DMS 273 treated with DMSO at 0.1 percent for 48 hours (cell line): ENCODE measurements around the gene ZFP3.
"Not testable (repeated sequence)": the region's sequence is repeated elsewhere in the genome, so short reads cannot be mapped to it uniquely, and the experiment has no call there.

Experiments
- DNase-seq: peaks from one replicate; lab custom pipeline; 2025; lab: John Stamatoyannopoulos, UW

The ZFP3 gene

DNA sequence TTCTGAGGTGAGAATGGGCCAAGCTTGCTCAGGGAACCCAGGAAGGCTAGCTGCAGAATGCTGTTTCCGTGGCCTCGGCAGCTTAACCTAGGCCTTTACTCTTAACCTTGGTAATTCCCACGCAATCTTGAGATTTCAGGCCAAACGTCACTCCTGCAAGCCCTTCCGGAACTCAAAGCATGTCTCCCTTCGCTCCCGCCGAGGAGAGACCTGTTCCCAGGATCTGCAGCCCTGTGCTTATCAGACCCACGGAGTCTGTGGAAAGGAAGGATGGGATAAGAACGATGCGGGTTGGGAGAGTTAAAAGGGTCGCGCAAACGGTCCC lies 524 bp upstream of the ZFP3 start:
- no peak for DNase-seq

DNA sequence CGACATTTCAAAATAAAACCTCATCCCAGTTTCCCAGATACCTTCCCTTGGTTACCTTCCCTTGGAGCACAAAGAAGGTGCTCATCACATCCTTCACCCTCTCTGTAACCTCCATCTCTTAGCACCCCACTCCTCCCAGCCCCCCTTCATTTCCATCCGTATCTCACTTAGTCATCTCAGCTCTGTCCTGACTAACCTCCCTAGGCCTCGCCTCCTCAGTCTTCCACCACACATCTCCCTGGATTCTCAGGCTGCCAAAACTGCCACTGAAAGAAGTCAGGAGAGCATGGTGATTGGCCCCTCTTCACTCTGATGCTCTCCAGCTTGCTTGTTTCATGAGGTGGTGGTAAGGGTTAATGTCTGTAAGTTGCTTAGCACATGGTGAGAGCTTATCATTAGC lies 2.3 kb downstream of the ZFP3 start:
- DNase-seq = no peak

DNA sequence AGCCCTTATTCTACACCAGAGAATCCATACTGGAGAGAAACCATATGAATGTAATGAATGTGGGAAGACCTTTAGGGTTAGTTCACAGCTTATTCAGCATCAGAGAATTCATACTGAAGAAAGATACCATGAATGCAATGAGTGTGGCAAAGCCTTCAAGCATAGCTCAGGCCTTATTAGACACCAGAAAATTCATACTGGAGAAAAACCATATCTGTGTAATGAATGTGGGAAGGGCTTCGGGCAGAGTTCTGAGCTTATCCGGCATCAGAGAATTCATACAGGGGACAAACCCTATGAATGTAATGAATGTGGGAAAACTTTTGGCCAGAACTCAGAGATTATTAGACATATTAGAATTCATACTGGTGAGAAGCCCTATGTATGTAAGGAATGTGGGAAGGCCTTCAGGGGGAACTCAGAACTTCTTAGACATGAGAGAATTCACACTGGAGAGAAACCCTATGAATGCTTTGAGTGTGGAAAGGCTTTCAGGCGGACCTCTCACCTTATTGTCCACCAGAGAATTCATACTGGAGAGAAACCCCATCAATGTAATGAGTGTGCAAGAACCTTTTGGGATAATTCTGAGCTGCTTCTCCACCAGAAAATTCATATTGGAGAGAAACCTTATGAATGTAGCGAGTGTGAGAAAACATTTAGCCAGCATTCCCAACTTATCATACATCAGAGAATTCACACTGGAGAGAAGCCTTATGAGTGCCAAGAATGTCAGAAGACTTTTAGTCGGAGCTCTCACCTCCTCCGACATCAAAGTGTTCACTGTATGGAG lies 14.1 kb downstream of the ZFP3 start:
- DNase-seq = no peak

DNA sequence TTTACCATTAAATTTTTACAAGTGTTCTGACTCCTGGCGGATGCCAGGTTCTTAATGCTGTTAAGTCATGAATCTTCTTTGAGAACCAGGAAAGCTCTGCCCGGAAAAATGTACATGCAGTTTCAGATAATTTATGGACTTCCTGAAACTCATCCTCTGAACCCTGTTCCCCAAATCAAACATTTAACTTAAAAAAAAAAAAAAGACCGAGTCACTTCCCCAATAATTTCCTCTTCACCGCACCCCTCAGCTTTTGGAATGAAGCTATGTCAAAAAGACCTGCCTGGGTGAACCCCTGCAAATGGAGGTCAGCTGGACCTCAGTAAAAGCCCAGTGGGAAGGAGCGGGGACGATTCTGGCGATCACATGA lies 18.4 kb downstream of the ZFP3 start:
- DNase-seq = no peak

DNA sequence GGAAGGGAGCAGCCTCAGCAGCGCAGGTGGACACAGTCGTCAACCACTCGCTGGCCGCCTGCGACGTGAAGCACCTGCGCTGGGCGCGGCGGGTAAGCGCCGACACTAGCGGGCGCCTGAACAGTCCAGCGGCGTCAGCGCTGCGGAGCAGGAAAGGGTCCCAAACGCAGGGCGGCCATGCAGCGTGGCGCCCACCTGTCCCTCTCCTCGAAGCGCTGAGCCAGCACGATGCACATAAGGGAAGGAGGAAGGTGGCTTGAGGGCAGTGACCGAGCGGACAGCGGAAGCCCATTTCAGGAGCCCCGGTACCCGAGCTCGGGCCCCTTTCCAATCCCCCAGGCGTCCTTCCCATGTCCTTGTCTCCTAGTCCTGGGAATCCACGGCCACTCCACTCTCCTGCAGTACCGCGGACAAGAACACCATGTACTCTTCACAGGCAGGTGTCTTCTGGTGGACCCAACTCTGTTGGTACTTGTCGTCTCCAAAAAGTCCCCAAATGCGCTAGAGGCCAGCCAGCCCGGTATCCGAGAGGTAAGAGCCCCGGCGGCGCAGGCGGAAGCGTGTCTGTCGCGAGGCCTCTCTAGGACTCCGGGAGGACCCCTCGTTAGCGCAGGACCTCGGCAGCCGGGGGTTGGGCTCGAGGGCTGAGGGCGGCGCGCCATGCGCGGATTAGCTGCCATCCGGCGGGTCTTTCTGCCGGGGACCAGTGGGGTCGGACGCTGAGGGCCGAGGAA lies 19.0 kb downstream of the ZFP3 start:
- DNase-seq = peak; percentile 18

DNA sequence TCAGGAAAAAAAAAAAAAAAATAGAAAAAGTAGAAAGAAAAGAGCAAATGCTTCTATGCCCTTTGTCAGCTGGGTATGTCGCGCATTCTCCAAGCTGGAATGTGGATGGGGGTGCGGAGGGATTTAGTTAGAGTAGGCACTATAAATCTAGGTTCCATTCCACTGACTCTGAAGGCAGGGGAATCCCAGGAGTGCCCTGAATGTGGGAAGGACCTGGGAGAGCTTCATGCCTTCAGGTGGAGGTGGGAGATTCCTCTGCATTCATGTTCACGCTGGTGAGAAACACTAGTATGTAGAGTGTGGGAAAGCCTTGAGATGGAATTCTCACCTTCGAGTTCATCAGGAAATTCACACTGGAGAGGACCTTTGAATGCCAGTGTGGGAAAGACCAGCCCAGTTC lies 21.0 kb downstream of the ZFP3 start:
- DNase-seq = no peak

DNA sequence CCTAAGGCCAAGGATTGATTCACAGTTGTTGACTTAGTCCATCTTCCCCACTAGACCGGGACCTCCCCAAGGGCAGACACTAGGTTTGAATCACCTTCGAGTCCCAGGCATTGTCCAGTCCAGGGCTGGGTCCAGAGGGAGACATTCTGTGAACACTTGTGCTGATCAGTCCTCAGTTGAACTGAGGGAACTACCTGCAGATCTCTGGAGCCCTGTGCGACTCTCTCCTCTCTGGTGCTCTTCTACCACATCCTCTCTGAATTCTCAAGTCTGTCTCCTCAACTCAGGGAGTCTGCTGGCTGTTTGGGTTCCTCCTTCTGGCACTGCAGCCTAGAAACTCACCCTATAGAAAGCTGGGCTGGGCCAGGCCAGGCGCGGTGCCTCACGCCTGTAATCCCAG lies 22.6 kb downstream of the ZFP3 start:
- no peak for DNase-seq

DNA sequence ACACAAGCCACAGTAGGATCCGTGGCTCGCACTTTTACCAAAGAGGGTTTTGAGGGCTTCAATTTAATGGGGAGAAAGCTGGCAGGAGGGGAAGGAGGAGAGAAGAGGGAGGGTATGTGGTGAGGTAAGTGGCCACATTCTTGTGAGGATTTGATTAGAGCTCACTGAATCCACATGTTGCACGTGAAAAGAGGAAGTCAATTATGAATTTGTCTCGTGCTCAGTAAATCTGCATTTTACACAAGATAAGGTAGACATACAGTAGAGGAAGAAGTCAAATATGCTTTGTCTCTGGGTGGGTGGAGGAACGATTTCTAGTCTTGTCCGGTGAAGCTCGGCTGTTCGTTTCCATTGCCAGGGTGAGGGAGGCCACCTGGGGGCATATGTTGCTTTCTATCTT lies 32.5 kb downstream of the ZFP3 start:
- DNase-seq = no peak

DNA sequence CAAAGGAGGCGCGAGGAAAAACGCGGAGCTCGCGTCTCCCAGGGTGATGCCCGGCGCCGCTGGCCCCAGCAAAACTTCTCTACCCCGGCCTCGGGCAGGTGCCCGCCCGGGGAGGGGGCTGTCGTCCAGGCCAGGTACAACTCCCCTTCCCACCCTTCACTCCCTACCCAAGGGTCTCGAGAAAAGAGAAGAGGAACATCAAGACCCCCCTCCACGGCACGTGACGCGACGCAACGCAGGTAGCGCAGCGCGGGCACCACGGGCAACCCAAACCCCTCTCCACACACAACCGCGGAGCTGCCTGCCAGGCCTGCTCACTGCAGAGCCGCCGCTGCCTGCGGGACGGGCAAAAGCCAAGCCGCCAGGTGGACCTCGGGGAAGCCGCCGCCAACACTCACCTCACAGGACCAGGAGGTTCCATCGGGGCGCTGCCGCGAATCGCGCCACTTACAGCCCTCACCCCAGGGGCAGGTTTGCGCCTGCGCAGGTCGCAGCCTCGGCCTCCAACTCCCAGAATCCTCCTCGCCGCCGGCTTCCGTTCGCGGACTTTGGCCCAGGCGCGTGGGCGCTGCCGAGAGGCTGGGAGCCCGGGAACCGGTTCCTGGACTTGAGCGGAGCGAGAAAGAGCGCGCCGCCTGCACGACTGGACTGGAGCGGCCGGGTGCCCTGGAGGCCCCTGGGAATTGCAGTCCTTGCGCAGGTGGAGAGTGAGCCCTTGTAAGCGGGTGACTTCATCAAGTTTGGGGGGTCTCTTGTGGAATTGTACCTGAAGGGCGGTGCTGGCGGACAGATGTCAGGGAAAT lies 33.3 kb downstream of the ZFP3 start, which contains the start of gene ZNF232:
Gene ZNF232, minus strand, starts transcription at position 477 of the 803 bp plus-strand sequence. Its CDS starts 56 bp downstream, at position 421.
- DNase-seq = peak; percentile 68

DNA sequence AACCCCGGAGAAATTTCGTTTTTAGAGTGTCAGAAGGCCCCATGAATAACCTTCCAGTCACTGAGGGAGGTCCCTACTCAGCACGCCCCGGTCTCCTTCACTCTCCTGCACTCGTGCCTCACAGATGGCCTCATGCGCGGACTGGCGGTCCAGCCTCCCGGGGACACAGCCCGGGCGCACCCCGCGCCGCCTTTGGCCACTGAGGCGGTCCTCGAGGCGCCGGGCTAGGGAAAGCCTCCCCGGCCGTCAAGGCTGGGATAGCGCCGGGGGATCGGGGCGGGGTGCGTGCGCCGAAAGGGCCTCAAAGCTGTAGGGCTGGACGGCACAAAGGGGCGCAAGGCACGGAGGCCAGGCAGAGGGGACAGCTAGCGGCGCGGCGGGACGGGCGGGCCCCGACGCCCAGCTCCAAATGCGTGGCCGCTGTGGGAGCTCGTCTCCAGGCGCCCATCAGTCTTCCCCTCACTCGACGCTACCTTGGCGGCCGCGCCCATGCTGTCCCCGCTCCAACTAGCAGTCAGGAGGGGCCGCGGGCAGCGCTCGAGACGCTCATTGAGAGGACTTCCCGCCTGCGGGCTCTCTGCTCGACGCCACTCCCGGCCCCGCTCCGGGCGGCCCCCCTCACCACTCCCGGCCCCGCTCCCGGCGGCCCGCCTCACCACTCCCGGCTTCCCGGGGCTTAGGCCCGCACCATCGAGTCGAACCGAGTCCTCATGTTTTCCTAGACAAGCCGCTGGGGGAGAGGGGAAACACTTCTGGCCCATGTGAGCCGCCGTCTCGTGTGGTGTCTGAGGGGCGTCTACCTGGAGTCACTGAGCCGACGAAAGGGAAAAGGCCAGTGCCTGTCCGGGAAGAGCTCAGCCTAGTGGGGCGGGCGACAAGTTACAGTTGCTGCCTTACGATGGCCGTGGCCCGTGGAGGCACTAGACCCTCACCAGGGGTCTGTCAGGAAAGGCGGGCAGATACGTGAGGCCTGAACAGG lies 37.7 kb downstream of the ZFP3 start, which contains the start of gene USP6:
Gene USP6, plus strand, starts transcription at position 360 of the 979 bp plus-strand sequence. CDS start 14,336 bp downstream, outside the sequence.
- DNase-seq = no peak

DNA sequence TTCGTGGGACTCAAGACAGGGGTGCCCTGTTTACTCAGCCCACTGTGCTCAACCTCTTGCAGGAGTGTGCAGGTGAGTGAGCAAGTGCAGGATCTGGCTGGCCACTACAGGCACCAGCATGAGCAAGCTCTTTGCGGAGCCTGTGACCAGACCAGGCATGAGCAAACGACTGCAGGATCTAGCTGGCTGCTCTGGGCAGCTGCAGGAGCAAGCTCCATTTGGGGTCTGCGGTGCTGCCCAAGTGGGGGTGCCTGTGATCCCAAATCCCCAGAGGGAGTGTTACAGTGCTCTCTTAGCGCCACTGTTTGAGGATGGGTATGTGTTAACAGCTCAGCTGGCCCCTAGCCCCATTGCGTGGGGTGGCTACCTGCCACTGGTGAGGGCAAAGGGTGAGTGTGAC lies 40.0 kb downstream of the ZFP3 start:
- DNase-seq = no peak

DNA sequence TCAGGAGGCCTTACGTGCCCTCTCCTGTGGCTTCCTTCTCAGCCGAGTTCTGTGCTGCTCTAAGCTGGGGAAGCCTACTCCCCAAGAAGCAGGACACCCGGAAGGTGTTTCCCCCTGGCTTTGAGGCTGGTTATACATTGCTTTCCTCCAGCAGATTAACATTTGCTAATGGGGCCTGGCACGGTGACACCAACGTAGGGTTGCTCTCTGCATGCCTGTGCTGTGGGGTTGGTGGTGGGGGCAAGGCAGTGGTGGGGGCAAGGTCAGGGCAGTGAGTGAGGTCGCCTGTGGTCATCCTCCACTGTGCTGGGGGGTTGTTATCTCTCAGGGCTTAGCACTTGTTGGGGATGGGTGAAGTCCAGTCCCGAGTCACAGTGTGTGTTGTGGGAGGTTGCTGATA lies 41.8 kb downstream of the ZFP3 start:
- no peak for DNase-seq

DNA sequence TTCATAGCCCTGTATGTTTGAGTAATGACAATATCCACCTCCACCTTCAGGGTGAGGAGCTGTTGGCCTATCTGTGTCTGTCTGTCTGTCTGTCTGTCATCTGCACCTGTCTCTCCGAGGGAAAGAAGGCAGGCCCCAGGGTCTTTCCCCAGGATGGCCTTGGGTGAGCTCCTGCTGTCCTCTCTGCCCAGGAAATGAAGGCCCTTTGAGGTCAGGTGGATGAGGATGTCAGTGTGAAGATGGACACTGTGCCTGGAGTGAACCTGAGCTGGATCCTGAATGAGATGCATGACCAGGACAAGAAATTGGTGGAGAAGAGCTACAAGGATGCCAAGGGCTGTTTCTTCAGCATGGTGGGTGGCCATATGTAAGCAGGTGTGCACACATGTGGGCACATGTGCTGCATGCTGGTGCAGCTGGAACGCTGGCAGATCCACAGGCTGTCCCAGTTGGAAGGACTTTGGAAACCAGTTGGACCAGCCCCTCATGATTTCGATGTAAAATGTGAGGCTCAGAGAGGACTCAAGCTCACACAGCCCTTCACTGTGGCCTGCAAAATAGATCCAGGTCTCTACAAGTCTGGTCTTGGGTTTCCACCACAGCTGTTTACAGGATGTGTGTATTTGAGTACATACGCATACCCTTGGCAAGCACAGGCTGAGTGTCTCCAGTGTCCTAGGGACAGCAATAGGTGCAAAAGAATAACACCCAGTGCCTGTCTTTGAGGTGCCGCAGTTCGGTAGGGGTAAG lies 42.3 kb downstream of the ZFP3 start:
- not testable (repeated sequence) for DNase-seq

DNA sequence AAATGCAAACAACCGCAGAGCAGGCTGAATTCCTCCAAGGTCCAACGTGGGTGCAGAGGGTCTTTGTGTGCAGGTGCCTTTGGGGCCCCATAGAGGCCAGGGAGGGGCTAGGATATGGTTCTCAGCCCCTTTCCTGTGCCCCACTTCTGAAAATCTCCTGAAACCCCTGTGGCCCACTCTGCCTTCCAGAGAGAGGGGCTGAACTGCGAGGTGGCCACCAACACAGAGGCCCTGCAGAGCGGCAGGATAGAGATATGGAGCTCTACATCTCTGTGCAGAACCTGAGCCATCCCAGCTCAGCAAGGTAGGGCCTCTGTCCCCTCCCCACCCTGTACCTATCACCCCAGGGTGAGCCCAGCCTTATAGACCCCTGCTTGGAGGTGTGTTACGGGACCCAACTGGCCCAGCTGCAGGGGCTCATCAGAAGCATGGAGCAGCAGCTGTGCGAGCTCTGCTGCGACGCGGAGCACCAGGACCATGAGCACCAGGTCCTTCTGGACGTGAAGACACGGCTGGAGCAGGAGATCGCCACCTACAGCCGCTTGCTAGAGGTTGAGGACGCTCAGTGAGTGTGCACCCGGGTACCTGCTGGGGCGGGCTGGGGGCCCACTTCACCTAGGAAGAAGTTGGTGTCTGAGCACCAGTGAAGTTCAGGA lies 43.0 kb downstream of the ZFP3 start:
- DNase-seq = no peak

DNA sequence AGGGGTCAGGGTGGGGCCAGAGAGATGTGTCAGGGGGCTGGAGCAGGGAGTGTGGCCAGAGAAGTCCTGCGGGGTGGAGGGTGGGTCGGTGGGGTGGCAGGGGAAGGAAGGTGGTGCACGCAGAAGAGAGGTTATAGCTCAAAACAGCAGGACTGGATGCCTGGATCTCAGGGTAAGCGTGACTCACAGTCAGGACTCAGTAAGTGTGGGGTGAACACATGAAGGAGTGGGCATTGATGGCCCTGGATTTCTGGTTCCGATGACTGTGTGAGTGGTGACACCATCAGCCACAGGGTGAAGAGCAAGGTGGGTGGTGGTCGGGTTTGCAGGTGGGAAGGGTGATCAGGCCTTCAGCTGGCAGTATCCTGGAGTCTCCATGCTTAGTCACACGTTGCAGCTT lies 43.8 kb downstream of the ZFP3 start:
- not testable (repeated sequence) for DNase-seq

DNA sequence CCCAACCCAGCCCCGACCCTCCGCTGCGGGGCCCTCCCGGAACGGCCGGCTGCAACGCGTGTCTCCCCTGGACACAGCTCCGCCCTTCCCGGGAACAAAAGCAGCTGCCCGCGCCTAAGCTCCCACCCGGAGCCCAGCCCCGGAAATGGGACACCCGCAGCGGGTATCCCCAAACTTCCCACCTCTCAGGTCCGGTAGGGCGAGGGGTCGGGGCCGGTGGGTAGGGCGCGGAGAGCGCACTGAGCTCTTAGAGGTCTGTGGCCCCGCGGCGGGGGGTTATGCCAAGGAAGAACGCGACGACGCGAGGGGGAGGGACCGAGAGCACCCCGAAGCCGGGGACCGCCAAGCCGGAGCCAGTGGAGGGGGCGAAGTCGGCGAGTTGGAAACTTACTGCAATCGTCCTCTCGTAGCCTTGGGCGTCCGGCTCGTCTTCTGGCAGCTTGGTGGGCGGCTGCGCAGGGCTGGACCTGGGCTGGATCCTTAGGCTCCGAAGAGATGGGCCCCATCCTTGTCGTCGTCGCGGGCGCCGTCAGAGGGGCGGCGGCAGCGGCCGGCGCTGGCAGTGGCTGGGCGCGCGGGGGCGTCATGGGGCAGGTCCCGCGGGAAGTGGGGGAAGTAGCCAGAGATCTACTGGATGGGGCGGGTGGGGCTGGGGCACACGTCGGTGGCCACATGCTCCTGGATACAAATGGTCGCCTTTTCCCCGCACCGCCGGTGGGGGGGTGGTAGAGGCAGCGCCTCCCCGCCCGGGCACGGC lies 44.5 kb downstream of the ZFP3 start:
- no peak for DNase-seq

DNA sequence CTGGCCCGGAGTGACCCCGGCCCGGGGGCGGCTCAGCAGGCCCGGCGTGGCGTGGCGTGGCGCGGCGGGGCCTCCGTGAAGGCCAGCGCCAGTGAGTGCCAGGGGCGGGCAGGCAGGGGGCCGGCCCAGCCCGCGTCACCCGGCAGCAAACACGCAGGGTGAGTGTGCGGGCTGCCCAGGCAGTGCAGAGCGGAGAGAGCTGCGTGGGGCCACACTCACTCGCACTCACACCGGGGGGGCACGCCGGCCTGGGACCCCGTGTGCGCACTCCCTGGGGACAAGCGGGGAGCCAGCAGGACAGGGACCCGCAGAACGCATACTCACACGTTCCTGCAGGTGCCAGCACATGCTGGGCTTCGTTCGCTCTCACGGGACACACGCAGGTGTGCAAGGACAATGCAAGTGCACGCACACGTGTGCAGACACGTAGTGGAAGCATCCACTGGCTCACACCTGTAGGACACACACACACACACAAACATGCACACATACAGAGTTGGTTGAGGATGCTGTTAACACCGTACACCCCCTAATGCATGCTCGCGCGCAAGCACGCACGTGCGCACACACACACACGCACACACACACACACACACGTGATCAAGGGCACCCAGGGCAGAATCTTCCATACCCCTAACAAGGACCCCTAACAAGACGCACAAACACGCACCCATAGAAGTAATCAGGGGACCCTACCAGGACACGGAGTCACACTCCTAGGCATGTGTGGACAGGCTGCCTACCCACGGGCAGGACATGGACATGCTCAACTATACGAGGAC lies 45.3 kb downstream of the ZFP3 start:
- no peak for DNase-seq

DNA sequence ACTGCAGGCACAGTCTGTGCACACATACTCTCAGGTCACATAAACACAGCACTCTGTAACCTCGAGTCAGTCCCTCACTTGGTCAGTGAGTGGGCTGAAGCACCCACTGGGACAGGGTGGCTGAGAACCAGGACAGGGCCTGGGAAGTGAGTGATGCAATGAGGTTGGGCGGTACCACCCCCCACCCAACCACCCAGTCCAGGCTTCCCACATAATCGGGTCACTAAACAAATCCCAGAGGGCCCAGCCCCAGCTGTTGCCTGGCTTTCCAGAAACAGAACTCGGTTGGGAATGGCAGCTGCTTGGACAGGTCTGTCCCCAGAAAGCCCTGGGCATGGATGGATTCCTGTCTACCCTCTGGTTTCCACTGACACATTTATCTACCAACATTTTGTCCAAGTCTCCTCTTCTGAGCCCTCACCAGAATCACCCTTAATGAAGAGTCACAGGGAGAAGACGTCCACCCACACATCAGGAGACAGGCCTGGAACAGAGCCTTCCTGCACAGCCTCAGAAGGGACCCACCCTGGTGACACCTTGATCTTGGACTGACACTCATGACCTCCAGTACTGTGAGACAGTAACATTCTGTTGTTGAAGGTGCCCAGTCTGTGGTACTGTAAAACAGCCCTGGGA lies 46.0 kb downstream of the ZFP3 start:
- not testable (repeated sequence) for DNase-seq
